ENCODE measurements around the gene APOA4.

DNA sequence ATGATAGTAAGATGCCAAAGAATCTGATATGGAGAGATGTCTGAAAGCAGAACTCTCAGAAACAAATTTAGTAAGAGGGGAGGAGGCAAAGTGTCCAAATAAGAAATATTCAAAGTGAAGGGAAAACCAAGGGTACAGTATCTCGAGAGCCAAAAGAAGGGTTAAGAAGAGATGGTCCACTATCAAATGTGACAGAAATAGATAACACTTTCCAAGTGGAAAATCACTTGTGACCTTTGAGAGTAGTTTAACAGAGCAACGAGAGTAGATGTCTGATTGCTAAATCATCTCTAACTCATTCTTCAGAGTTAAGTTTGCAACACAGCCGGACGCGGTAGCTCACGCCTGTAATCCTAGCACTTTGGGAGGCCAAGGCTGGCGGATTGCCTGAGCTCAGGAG lies 46.0 kb downstream of the APOA4 start:
- TF ChIP-seq POLR2AphosphoS5 (IDR thresholded peaks at IDR 0.05) (no peak), CTCF (IDR thresholded peaks at IDR 0.05) (no peak), POLR2A (IDR thresholded peaks at IDR 0.05) (no peak)

All from sigmoid colon (tissue), 4 donors.